NCI-H526 (cell line): ENCODE data around the gene ACOT11.

Experiments
- DNase-seq, 2 experiments: peaks; one replicate each; lab custom pipeline; 2025; lab: John Stamatoyannopoulos, UW

Gene ACOT11

DNA sequence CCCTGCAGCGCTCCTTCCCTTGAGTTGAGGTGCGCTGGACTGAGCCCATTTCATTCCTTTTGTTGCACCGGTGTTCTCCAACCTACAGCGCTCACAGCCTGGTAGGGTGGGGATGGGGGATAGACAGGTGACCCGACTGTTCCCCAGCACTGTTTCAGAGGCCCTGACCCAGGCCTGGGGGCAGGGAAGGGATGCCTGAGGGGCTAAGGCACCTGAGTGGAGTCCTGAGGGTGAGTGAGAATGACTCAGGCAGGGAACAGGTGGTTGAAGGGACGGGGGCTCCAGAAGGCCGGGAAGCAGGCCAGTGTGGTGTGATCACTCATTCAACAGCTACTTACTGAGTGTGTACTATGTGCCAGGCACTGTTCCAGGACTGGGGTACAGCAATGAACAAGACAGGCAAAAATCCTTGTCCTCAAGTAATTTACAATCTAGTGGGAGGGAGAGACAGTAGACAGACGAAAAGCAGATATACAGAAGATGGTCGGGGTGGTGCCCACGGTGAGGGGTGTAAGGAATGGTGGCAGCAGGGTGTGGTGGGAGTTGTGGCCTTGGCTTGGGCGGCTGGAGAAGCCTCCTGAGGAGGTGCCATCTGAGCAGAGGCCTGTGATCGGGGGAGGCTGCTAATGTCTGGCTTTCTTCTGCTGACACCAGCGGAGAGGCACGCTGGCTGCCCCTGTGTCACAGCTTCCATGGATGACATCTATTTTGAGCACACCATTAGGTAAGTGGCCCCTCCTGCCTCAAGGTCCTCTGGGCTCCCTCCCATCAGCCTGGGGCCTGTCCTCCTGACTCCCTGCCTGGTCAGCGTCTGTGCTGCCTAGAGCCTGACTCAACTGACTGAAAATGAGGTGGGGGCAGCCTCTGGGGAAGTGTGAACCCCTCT lies 37.4 kb downstream of the ACOT11 start:
- DNase-seq: no peak

DNA sequence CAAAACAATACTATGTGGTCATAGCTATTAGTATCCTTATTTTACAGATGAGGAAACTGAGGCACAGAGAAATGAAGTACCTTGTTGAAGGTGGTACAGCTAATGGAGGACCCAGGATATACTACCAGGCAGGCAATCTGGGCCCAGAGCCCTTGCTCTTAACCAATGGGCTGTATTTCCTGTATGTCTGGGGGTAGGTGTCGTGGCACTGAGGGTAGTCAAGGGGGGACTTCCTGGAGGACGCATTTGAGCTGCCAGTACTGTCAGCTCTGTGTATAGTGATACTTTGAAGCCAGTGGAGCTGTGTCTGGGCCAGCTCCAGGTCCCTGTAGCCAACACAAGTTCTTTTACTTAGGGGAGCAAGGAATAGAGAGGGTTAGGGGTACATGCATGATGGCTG lies 40.3 kb downstream of the ACOT11 start:
- DNase-seq: no peak

DNA sequence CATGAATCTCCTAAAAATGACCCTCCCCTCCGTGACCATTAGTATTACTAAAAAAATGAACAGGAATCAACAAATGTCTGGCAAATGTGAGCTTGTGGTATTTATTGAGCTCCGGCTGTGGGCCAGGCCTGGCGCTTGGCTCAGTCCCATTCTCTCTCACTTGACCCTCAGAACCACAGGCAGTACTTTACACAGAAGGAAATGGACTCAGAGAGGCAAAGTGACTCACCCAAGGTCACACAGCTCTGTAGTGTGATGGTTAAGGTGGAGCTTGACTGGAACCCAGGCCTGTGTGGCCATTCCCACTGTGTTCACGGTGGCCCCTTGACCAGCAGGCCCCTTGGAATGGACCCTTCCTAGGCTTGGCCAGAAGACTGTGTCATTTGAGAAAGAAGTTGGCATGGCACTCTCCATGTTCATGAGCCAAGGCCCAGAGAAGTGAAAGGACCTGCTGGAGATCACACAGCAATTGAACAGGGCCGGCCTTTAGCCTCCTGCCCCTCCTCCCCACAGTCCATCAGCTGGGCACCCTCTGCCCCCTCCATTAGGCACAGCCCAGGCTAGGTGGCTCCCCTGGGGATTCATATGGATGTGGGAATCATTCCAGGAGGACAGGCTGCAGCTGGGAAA lies 43.2 kb downstream of the ACOT11 start:
- peak in 1 of 2 experiments; percentile 36 for DNase-seq

DNA sequence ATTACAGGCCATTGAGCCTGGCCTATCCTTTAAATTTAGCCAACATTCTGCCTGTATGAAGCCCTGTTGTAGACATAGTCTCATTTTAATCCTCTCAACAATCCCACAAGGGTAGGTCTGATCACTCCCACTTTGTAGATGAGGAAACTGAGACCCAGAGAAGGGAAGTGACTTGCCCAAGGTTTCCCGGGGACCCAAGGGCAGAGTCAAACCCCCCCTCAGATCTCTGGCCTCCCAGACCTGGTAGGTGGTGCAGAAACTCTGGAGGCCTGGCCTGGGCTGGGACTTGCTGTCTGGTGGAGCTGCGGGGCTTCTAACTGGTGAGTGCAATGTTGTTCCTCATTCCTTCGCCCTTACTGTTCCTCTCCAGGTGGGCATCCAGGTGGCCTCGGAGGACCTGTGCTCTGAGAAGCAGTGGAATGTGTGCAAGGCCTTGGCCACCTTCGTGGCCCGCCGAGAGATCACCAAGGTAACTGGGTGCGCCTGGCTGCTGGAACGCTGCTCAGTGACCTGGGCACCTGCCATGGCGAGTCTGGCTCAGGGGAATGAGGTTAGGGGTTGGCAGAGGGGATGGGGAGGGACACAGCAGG lies 45.6 kb downstream of the ACOT11 start:
- DNase-seq: no peak

DNA sequence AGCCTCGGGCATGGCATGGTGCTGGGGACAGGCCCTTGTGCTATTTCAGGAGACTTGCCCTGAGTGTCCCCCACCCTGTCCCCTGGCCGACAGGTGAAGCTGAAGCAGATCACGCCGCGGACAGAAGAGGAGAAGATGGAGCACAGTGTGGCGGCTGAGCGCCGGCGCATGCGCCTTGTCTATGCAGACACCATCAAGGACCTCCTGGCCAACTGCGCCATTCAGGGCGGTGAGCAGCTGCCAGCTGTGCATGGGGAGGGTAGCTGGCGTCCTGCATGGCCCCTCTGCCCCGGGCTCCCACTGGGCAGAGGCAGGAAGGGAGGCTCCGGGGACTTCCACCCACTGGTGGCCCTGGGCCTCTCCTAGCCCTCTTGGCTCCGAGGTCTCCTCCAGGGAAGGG lies 46.4 kb downstream of the ACOT11 start:
- DNase-seq: no peak

DNA sequence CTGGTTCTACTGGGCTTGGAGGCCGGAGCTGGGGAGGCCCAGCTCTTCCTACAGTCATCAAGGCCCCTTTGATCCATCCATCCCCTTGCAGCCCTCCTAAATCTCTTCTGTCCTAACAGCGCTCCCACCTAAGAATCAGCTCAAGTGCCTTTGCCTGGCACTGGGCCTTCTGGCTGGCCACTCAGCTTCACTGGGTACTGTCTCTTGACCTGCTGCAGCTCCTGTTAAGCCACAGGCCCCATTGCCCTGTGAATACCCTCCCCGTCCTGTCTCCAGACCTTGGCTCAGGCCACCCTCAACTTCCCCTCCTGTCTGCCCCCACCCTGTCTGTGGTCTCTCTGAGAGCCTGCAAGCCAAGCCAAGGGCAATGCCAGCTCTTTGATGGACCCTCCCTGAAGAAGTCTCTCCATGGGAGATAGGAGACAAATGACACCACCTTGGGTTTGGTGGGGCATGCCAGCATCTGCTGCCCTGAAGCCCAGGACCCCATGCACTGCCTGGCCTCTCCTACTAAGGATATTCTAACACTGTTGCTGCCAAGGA lies 48.0 kb downstream of the ACOT11 start:
- no peak for DNase-seq

DNA sequence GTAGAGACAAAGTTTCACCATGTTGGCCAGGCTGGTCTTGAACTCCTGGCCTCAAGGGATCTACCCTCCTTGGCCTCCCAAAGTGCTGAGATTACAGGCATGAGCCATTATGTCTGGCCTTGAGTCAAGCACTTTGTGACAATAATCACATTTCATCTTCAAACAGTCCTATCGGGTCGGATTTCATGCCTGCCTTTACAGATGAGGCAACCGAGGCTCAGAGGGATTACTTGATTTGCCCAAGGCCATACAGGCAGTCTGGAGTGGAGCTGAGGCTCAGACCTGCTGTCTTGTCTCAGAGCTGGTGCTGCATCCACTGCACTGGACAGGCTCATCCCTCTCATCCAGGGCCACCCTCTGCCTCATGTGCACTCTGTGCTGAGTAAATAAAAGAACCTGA lies 48.7 kb downstream of the ACOT11 start:
- DNase-seq: no peak

DNA sequence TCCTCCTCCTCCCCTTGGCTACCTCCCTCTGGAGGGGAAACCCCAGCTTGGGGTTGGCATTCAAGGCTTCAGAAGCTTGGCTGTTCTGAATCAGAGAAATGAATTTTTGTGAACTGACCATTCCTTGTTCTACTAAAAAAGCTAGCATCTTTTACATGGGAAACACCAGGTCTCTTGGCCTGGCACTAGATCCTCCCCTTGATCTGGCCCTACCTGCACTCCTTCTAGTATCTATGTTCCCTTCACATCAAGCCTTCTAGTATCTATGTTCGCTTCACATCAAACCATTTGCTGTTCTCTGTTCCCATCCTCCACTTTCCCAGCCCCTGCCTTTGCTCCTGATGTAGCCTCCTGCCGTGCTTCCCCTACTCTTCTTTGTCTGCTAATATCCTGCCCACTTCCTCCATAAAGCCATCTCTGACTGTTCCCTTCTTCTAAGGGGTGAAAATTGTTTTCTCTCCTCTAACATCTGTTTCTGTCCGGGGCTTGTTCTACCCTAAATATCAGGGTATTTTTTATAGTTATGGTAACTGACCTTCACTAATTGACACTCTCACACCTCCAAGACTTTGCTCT lies 49.5 kb downstream of the ACOT11 start:
- DNase-seq: no peak

DNA sequence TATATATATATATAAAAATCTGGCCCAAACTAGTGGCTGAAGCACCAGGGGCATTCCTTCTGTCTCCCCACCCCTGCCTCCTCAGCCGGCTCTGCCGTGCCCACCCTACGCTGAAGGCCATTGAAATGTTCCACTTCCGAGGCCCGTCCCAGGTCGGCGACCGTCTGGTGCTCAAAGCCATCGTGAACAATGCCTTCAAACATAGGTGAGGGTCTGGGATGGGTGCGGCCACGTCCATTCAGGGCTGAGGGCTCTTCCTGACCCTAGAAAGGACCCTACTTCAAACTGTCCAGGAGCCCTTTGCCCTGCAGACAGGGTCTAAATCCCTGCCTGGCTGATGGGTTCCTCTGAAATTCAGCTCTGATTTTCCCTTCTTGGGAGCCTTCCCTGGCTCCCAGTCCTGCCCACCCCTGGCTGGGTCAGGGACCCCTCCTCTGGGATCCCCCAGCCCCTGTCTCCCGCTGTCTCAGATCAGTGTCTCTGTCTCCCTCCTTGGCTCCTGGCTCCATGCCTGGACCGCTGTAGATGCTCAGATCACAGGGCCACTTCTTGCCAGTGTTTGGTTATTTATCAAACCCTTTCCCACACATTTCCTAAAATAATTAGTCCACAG lies 51.3 kb downstream of the ACOT11 start:
- no peak for DNase-seq

DNA sequence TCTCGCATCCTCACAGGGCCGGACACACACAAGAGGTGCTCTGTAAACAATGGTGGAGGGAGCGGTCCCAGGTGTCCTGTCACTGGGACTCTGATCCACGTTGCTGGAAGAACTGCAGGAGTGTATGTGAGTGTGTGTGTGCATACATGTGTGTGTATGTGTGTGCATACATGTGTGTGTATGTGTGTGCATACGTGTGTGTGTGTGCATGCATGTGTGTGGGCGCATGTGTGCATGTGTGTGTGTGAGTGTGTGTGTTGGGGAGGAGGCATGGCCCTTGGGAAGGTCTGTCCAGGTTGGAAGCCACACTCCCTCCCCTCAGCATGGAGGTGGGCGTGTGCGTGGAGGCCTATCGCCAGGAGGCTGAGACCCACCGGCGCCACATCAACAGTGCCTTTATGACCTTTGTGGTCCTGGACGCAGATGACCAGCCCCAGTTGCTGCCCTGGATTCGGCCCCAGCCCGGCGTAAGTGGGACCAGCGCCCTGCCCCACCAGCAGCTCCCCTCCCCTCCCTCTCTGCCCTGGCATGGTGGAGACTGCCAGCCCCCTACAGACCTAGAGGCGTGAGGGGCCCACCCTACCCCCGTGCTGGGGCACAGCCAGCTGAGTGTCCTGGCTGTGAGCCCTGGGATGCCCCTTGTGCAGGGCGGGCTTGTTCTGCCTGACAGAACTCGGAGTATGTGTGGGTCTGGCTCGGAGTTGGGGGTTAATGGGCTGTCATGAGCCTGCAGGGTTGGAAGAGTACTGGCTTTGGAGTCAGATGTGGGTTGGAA lies 53.1 kb downstream of the ACOT11 start:
- DNase-seq: no peak

DNA sequence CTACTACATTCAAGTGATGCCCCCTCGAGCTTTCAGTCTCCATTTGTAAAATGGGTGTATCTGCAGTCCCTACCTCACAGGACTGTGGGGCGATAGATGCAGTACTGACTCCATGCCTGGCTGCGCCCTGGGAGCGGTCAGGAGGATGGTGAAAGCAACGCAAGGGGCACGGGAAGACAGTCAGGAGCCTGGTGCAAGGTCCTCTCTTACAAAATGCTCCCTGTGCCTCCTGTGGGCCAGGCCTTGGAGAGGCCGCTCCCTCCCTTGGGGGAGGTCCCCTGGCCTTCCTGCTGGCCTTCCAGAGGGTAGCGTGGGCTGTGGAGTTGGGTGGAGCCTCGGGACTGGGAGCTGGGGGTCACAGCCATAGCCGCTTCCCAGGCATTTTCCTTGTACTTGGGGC lies 53.7 kb downstream of the ACOT11 start:
- DNase-seq: no peak

DNA sequence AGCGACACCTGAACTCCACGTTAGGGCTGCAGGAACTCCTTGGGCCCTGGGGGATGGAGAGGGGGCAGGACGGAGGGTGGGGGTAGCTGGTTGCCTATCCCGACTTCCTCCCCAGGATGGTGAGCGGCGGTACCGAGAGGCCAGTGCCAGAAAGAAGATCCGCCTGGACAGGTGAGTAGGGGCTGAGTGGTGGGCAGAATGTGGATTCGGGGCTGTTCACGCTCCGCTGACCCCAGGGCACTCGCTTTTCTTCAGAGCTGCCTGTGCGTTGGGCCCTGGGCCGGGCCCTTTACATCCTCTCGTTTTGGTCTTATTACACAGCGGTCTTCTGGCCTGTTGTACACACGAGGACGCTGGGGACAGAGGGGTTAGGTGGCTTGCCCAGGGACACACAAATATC lies 54.5 kb downstream of the ACOT11 start:
- DNase-seq: no peak

DNA sequence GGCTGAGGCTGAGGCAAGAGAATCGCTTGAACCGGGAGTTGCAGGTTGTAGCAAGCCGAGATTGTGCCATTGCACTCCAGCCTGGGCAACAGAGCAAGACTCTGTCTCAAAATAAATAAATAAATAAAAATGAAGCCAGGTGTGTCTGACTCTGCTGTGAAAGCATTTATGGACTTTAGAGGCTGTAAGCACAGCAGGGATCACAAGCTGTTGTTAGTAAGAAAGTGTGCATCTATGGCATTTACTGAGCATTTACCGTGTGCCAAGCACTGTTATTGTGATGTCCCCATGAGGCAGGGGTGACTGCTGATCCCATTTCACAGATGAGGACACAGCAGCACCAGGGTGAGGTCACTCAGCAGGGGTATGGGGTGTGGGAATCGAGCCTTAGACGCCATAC lies 55.2 kb downstream of the ACOT11 start:
- DNase-seq: no peak

DNA sequence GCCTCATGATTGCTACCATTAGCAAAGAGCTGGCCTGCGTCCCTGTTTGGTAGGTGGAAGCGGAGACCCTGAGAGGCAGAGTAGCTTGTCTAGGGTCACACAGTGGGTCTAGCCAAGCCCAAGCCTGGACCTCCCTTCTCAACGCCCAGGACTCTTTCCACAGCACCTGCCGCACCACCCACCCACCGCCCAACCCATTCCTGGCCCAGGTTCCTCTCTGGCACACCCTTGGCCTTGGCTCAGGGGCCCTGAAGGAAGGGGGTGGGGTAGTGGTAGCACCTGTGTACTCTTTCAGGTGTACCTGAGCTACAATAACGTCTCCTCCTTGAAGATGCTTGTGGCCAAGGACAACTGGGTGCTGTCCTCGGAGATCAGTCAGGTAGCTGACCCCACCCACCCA lies 56.0 kb downstream of the ACOT11 start:
- DNase-seq: no peak

DNA sequence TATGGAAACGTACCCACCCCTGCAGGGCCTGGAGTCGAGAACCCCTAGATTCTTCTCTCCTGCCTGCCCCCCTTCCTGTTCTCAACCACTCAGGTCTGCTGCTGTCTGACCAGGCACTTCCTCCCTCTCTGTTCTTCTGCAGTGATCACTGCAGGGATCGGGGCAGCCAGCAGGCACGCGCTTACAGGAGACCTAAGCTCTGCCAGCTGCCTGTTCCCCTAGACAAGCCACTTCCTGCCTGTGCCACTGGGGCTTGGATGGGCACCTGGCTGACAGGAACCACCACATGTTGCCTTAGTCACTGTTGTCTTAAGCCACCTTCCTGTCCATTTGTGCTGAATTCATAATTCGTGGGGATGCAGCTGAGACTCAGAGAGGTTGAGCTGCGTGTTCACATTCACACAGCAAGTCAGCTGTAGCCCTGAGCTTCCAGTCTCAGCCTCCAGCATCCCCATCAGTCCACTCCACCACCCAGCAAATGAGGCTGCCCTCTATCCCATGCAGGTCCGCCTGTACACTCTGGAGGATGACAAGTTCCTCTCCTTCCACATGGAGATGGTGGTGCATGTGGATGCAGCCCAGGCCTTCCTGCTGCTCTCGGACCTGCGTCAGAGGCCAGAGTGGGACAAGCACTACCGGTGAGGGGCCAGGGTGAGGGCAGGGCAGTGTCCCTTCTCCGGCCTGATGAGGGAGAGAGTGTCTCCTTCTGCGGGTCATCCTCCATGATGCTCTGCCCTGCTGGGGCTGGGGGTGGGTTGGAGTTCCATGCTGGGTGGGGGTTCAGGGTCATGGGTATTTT lies 56.7 kb downstream of the ACOT11 start:
- DNase-seq: no peak

DNA sequence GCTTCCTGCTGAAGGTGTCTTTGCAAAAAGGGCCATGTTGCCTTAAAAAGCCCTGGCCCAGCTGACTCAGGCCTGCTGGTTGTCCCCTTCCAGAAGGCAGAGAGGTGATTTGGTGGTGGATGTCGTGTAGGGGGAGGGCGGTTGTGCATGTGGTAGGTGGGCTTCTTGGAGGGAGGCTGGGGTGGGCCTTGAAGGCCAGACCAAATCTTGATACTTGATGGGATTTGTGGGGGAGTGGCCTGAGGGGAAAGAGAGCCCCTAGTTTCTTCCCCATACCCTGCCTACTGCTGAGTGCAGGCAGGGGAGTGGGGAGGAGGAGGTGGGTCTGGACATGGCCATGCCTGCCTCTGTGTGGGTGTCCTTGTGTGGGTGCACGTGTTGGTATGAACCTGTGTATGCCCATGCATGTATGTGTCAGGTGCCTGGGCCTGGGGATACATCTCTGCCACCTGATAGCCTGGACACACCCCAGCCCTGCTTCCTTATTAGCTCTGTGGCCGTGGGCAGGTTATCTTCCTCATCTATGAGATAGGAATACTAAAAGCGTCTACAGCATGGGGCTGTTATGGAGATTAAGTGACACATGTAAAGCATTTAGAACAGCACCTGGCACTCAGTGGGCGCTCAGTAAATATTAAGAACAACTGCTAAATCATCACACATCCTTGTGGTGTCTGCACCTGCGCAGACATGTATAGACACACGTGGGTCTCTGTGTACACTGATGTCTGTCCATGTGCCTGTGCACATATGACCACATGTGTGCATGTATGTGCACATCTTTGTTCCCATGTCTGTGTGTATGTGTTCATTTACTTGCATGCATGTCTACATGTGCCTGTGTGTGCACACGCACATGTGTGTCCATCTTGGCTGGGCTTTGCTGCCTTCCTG lies 58.3 kb downstream of the ACOT11 start:
- peak; percentile 96 to 98 for DNase-seq

DNA sequence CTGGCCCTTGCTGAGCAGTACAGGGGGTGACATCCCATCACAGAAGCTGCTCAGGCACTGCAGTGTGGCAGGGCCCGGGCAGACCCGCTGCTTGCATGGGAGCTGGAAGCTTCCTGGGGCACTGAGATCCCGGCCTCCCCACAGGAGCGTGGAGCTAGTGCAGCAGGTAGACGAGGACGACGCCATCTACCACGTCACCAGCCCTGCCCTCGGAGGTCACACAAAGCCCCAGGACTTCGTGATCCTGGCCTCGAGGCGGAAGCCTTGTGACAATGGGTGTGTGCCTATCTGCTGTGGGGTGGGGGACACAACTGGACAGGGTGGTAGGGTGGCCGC lies 58.9 kb downstream of the ACOT11 start:
- peak in 1 of 2 experiments; percentile 49 for DNase-seq

DNA sequence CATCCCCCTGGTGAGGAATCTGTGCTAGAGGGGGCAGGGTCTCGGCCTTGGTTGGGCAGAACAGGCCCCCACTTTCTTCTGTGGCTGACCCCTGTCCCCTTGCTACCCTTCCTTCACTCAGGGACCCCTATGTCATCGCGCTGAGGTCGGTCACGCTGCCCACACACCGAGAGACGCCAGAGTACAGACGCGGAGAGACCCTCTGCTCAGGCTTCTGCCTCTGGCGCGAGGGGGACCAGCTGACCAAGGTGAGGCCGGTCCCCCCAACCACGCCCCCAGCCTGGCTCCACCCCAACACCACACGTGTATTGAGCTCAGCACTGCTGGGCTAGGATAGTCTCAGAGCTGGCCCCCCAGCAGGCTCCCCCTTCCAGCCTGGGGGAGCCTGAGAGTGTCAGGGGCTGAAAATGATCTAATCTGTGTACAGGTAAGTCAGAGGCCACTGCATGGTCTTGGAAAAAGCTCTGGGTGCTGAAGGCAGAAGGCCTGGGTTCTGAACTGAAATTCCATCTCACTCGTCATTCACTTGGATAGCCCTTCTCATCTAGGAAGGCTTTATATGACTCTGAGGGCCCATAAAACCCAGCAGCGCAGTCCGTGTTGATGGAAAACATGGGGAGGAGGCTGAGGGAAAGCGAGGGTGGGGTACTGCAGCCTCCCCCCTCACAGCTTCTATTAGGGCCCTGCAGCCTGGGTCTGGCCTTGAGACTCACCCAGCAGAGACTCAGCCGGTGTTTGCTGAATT lies 60.0 kb downstream of the ACOT11 start:
- DNase-seq: peak in 1 of 2 experiments; percentile 16
